NAMALWA (cell line): Measurements from ENCODE around the gene CATSPERZ.
A peak's percentile ranks its signal among the peaks of the same experiment; 100 is the strongest.

ENCODE experiments used
- DNase-seq: peaks from one replicate; pipeline ENCODE4 v3.0.0-alpha.2; 2015; ENCODE audit warnings: low spot score

Gene CATSPERZ

GRCh38 chr11:64299847-64300648, at the start of gene CATSPERZ:
TSS of gene CATSPERZ (plus strand) at chr11:64300358. CDS start at chr11:64300411, 53 bp downstream.
- no peak for DNase-seq

GRCh38 chr11:64250415-64251015, 49.6 kb upstream of the CATSPERZ start:
- no peak for DNase-seq

- DNase-seq: peak; percentile 68
Measured at GRCh38 chr11:64251016-64251752, 49.0 kb upstream of the CATSPERZ start, which contains the start of gene PLCB3. TSS of gene PLCB3 (plus strand) at chr11:64251530. CDS start at chr11:64251650, 120 bp downstream.

- no peak for DNase-seq
Measured at GRCh38 chr11:64251753-64252002, 48.5 kb upstream of the CATSPERZ start.

GRCh38 chr11:64252003-64252872, 47.9 kb upstream of the CATSPERZ start:
- DNase-seq: no peak

GRCh38 chr11:64253043-64253442, 47.1 kb upstream of the CATSPERZ start:
- no peak for DNase-seq

GRCh38 chr11:64253481-64253880, 46.7 kb upstream of the CATSPERZ start:
- no peak for DNase-seq

GRCh38 chr11:64254326-64254725, 45.8 kb upstream of the CATSPERZ start:
- no peak for DNase-seq

GRCh38 chr11:64255135-64256128, 44.7 kb upstream of the CATSPERZ start:
- no peak for DNase-seq

GRCh38 chr11:64256300-64256699, 43.9 kb upstream of the CATSPERZ start:
- DNase-seq: no peak

- DNase-seq: no peak
Measured at GRCh38 chr11:64258356-64258755, 41.8 kb upstream of the CATSPERZ start.

- DNase-seq: no peak
Measured at GRCh38 chr11:64258946-64259532, 41.1 kb upstream of the CATSPERZ start.

GRCh38 chr11:64259533-64260067, 40.6 kb upstream of the CATSPERZ start:
- no peak for DNase-seq

- no peak for DNase-seq
Measured at GRCh38 chr11:64260147-64260708, 39.9 kb upstream of the CATSPERZ start.

- no peak for DNase-seq
Measured at GRCh38 chr11:64261556-64262080, 38.5 kb upstream of the CATSPERZ start.

- DNase-seq: no peak
Measured at GRCh38 chr11:64262271-64263002, 37.7 kb upstream of the CATSPERZ start.

- no peak for DNase-seq
Measured at GRCh38 chr11:64263021-64263946, 36.9 kb upstream of the CATSPERZ start.

GRCh38 chr11:64263947-64264317, 36.2 kb upstream of the CATSPERZ start:
- no peak for DNase-seq
